Rectal smooth muscle tissue (tissue), 1 donor: ENCODE measurements around the gene TMEM81.

Source experiments
- H3K27ac ChIP-seq: one replicate; pipeline ENCODE4 v1.7.0; 2013; ENCODE audit warnings: low read depth, low read length, inconsistent platforms
- H3K27me3 ChIP-seq: one replicate; pipeline ENCODE4 v1.7.0; 2013; ENCODE audit warnings: low read length; ENCODE audit not compliant: control insufficient read depth, insufficient read depth
- H3K36me3 ChIP-seq: one replicate; pipeline ENCODE4 v1.7.0; 2013; ENCODE audit warnings: low read length; ENCODE audit not compliant: control insufficient read depth, insufficient read depth
- H3K4me1 ChIP-seq: one replicate; pipeline ENCODE4 v1.7.0; 2013; ENCODE audit warnings: low read length; ENCODE audit not compliant: control insufficient read depth, insufficient read depth
- H3K4me3 ChIP-seq: one replicate; pipeline ENCODE4 v1.7.0; 2013; ENCODE audit warnings: low read length
- H3K9ac ChIP-seq: one replicate; pipeline ENCODE4 v1.7.0; 2013; ENCODE audit warnings: low read length

TMEM81 gene

DNA sequence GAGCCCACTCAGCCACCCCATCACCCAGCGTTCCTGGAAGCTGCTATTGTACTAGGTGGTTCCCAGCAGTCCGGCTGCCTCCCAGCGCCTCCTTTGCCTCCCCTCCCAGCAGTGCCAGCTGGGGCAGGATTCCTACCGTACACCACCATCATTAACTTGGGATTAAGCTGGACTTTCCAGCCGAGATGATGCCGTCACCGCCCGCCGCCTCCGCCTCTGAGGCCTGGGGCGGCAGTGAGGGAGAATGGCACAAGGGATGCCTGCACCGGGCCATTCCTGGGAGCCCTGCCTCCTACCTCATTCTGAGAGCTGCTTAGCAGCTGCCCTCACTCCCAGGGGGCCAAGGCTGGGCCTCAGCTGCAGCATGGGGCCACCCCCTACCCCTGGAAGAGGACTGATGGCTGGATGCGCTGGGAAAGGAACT, 28.1 kb downstream of the TMEM81 start:
- Histone ChIP-seq H3K4me1 (no peaks in the 10 kb centered on the region), H3K36me3 (no peaks in the 10 kb centered on the region), H3K4me3 (no peak overlapping the region), H3K27ac (no peak overlapping the region), H3K27me3 (no peaks in the 10 kb centered on the region), H3K9ac (no peak overlapping the region)

DNA sequence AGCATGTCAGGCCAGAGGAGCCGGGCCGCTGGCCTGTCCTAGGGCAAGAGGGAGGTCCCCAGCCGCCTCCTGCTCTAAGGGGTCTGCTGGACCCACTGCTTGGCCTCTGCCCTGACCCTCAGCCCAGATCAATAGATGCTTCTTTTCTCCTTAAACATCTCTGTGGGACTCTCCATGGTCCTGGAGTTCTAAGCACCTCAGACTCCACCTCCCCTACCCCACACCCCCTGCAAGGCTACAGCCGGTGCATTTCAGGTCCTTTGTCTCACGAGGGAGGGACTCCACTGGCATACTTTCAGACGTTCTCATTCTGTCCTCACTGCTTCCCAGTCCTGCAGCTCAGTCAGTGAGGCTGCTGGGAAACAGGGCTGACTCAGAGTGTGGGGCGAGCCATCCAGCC, 30.2 kb downstream of the TMEM81 start:
- Histone ChIP-seq H3K27ac (no peak overlapping the region), H3K9ac (no peak overlapping the region), H3K36me3 (no peaks in the 10 kb centered on the region), H3K4me3 (no peak overlapping the region), H3K27me3 (no peaks in the 10 kb centered on the region), H3K4me1 (no peaks in the 10 kb centered on the region)

DNA sequence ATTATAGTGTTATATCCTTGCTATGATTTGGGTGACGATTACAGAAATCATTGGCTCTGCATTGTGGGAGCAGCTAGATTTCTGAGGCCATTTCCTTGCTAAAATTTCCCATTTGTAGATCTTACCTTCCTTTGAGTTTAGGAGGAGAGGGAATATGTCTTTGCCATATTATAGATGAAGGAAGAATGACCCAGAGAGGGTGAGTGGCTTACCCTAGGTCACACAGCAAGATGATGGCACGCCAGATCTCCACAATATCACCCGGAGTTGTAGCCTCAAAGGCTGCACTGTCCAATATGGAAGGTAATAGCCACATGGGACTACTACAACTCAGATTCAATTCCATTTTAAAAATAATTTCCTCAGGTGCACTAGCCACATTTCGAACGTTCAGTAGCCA, 31.0 kb downstream of the TMEM81 start:
- Histone ChIP-seq H3K36me3 (no peaks in the 10 kb centered on the region), H3K9ac (no peak overlapping the region), H3K4me1 (no peaks in the 10 kb centered on the region), H3K27ac (no peak overlapping the region), H3K27me3 (no peaks in the 10 kb centered on the region), H3K4me3 (no peak overlapping the region)

DNA sequence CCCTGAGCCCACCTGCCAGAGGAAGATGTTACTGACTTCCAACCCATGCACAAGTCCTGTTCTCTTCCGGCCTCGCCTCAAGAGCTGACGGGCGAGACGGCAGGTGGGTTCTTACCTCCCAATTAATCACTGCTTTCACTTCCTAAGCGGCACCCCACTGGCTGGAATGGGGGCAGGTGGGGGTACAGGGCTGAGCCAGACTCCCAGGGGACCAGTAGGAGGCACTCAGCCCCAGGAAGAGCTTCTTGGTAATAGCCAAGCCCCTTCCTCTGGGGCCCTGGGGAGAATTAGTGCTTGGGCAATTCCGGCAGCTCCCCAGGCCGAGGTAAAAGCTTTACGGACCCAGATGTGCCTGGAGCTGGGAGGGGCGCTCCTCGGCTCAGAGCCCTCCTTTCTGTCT, 31.6 kb downstream of the TMEM81 start:
- Histone ChIP-seq H3K27ac (no peak overlapping the region), H3K9ac (no peak overlapping the region), H3K4me1 (no peaks in the 10 kb centered on the region), H3K4me3 (no peak overlapping the region), H3K27me3 (no peaks in the 10 kb centered on the region), H3K36me3 (no peaks in the 10 kb centered on the region)

DNA sequence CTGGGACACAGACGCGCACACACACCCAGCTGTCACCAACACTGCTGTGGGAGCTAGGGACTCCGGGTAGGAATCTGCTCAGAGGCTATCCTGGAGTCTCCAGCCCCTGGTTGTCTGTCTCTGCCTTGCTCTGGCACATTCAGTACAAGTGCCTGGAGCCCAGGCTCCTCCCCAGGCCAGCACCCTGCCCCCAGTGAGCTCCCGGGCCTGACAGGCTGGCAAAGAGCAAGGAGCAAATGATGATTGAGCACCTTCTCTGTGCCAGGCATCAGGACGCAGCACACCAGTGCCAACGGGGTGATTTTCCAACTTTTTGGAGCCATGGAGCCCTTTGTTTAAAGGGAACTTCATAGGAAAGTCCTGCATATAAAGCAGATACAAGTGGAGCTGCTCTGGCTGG, 34.8 kb downstream of the TMEM81 start:
- no peak overlapping the region for H3K4me3 ChIP-seq
- no peaks in the 10 kb centered on the region for H3K36me3 ChIP-seq
- H3K4me1 ChIP-seq, result no peaks in the 10 kb centered on the region
- no peak overlapping the region for H3K27ac ChIP-seq
- H3K9ac ChIP-seq, result no peak overlapping the region
- H3K27me3 ChIP-seq, result peaks cover 13% of the 10 kb centered on the region

DNA sequence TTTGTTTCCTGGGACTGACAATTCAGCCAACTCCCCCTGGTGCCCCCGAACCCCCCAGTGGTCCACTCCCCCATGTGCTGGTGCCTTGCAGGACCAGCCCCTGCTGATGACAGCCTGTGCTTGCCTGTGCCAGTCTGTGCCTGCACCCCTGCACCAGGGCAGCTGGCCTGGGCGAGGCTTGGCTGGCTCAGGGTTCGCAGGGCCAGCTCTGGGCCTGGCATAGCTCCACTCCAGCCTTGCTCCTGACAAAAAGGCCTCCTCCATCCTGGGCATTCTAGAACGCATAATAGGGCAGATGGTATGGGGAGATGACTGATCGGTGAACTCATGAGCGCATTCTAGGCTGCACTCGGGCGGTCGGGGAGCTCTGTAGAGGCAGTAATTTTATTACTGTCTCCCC, 35.9 kb downstream of the TMEM81 start:
- H3K36me3 ChIP-seq, result no peaks in the 10 kb centered on the region
- no peak overlapping the region for H3K27ac ChIP-seq
- H3K9ac ChIP-seq, result no peak overlapping the region
- H3K27me3 ChIP-seq, result peaks cover 19% of the 10 kb centered on the region
- no peak overlapping the region for H3K4me3 ChIP-seq
- H3K4me1 ChIP-seq, result no peaks in the 10 kb centered on the region

DNA sequence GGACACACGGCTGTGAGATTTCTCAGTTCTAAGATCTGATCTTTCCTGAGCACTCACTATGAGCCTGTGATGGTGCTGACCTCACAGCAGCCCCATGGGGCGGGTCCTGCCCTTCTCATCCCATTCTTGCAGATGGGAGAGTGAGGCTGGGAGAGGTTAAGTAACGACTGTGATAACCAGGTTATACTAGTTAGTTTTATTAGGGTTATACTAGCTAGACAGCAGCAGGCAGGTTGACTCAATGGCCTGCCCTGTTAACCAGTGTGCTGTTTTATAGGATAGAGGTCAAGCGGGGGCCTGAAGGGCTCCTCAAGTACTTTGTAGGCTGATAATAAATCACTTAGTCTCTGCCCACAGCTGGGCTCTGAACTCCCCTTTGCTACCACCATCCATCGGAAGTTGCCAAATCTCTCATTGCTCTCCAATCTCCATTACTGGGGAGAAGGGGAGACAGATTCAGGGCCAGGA, 36.5 kb downstream of the TMEM81 start:
- no peak overlapping the region for H3K4me3 ChIP-seq
- H3K36me3 ChIP-seq, result no peaks in the 10 kb centered on the region
- no peak overlapping the region for H3K9ac ChIP-seq
- no peak overlapping the region for H3K27ac ChIP-seq
- H3K27me3 ChIP-seq, result peaks cover 19% of the 10 kb centered on the region
- H3K4me1 ChIP-seq, result no peaks in the 10 kb centered on the region

DNA sequence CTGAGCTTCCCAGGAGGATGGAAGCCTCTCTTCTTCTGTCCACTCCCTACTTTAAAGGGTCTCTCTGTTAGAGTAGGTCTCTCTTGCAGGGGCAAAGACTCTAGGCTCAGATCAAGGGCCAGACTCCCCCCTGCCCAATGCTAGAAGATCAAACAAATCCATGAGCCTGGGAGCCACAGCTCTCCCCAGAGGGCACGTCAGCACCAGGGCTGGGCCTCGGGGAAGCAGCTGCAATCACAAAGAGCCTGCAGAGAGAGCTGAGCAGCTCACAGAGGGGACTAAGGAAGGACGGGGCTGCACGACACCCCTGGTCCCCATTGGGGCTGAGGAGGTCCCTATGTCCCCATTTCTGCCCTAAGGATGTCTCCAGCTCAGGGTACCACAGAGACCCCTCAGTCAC, 37.4 kb downstream of the TMEM81 start:
- Histone ChIP-seq H3K4me1 (no peaks in the 10 kb centered on the region), H3K4me3 (no peak overlapping the region), H3K36me3 (no peaks in the 10 kb centered on the region), H3K27ac (no peak overlapping the region), H3K27me3 (peaks cover 24% of the 10 kb centered on the region), H3K9ac (no peak overlapping the region)

DNA sequence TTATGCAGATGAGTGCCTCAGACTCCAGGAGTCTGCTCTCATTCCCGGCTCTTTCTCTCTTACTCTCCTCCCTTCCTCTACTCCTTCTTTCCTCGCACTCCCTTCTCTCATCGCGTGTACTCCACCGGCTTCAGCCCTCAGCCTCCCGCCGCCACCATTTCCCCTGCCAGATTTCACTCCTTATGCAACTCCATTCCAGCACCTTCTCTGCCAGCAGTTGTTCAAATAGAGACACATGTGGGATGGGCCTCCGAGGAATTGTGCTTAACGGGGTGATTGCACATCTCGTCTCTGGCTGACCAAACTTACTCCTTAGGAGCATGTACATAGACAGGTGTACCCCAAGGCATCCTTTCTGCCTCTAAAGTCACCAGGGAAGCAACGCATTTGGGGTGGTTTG, 39.1 kb downstream of the TMEM81 start:
- no peaks in the 10 kb centered on the region for H3K36me3 ChIP-seq
- H3K9ac ChIP-seq, result no peak overlapping the region
- no peaks in the 10 kb centered on the region for H3K4me1 ChIP-seq
- peaks cover 24% of the 10 kb centered on the region for H3K27me3 ChIP-seq
- H3K27ac ChIP-seq, result no peak overlapping the region
- H3K4me3 ChIP-seq, result no peak overlapping the region

DNA sequence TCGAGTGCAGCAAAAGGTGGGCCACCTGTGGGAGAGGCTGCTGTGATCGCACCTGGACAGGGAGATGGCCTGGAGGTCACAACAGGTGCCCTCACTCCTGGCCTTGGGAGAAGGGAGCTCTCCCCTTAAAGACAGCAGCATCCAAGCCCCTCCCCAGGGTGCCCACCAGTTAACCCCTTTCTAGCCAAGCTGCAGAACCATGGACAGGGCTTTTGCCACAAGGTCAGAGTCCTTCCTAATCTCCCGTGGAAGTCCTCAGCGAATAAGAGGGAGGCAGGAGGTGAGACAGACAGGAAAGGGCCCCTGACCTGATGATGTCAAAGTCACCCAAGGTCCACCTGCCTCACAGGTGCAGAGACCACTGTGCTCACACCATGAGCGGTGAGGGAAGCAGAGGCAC, 39.5 kb downstream of the TMEM81 start:
- H3K9ac ChIP-seq, result no peak overlapping the region
- H3K36me3 ChIP-seq, result no peaks in the 10 kb centered on the region
- no peaks in the 10 kb centered on the region for H3K4me1 ChIP-seq
- peaks cover 24% of the 10 kb centered on the region for H3K27me3 ChIP-seq
- no peak overlapping the region for H3K4me3 ChIP-seq
- H3K27ac ChIP-seq, result no peak overlapping the region

DNA sequence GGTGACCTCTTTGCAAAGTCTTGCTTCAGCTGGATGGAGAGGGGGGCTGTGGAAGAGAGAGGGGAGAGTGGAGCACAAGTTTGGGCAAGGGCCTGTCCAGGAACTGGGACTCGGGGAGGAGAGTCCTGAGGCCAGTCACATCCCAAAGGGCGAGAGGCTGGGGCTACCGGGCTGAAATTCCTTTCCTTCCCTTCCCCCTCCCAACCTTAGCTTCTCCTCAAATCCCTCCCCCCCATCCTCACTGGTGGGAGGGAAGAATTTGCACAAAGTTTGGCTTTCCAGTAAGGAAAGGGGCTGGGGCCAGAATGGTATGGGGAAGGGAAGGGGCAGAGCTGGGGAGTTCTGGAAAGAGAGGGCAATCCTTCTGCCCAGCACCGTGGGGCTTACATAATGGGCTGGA, 40.4 kb downstream of the TMEM81 start:
- Histone ChIP-seq H3K9ac (no peak overlapping the region), H3K36me3 (no peaks in the 10 kb centered on the region), H3K27ac (no peak overlapping the region), H3K27me3 (peaks cover 24% of the 10 kb centered on the region), H3K4me1 (no peaks in the 10 kb centered on the region), H3K4me3 (no peak overlapping the region)

DNA sequence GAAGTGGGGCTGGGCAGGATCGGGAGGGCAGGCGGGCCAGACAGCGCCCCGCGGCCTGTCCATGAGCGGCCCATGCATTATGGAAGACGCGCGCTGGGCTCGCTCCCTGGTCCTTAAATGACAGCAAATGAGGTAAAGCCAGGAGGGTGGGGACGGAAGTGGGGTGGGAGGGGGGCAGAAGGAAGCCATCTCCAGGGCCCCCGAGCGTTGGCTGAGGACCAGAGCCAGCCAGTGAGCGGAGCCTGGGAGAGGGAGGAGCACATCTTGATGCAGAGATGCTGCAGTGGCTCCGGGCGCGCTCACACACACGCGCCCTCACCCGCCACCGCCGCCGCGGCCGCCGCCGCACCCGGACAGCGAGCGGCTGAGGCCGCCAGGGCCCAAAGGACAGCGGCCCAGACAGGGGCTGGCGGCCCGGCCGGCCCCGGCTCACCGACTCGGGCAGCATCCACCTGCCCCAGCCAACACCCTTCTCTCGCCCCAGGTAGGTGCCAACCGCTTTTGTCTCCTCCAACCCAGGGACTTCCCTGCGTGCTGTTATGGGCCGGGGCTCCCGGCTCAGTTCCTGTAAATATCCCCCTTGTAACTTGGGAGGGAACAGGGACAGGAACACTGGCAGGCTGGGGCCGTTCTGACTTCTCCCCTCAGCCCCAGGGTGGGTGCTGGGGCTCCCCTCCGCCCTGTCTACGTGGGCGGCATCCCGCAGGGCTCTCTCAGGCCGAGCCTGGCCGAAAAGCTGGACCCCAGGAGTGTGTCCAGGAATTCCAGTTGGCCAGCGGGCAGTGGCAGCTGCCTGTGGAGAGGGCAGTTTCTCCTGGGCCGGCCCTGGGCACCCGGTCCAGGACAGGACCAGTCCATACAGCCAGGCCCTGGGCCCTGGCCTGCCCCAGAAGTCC, 41.1 kb downstream of the TMEM81 start, which contains the start of gene CNTN2:
TSS of gene CNTN2 (plus strand) at position 302 of the 896 bp plus-strand sequence. CDS start 9,974 bp downstream, outside the sequence.
- no peaks in the 10 kb centered on the region for H3K36me3 ChIP-seq
- H3K27ac ChIP-seq, result no peak within 1 kb of the TSS
- H3K4me1 ChIP-seq, result no peaks in the 10 kb centered on the region
- H3K27me3 ChIP-seq, result peaks cover 24% of the 10 kb centered on the region
- H3K9ac ChIP-seq, result no peak within 1 kb of the TSS
- H3K4me3 ChIP-seq, result no peak within 1 kb of the TSS
